ENCODE results near the gene BORCS5.

- TF ChIP-seq CTCF (IDR thresholded peaks at IDR 0.05; ENCODE audit: low read length) (no peak), EZH2 (IDR thresholded peaks at IDR 0.05; ENCODE audit: borderline replicate concordance, low read length) (no peak)
Observed at GRCh38 chr12:12446786-12447185, 89.9 kb downstream of the BORCS5 start.

All from OCI-LY1 (cell line).